ENCODE data around the gene CFAP54.

DNA sequence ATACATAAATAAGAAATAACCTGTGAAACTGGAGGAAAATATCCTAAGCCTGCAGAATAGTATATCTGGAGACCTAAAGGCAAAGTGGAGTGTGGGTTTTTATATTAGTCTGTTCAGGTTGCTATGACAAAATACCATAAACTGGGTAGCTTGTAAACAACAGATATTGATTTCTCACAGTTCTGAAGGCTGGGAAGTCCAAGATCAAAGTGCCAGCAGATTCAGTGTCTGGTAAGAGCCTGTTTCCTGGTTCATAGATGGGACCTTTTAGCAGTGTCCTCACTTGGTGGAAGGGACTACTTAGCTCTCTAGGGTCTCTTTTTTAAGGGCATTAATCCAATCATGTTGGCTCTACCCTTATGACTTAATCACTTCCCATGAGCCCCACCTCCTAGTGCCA lies 392.2 kb downstream of the CFAP54 start:
- TF ChIP-seq POLR2A (IDR thresholded peaks at IDR 0.05), result no peak
- TF ChIP-seq, protein P1, sequence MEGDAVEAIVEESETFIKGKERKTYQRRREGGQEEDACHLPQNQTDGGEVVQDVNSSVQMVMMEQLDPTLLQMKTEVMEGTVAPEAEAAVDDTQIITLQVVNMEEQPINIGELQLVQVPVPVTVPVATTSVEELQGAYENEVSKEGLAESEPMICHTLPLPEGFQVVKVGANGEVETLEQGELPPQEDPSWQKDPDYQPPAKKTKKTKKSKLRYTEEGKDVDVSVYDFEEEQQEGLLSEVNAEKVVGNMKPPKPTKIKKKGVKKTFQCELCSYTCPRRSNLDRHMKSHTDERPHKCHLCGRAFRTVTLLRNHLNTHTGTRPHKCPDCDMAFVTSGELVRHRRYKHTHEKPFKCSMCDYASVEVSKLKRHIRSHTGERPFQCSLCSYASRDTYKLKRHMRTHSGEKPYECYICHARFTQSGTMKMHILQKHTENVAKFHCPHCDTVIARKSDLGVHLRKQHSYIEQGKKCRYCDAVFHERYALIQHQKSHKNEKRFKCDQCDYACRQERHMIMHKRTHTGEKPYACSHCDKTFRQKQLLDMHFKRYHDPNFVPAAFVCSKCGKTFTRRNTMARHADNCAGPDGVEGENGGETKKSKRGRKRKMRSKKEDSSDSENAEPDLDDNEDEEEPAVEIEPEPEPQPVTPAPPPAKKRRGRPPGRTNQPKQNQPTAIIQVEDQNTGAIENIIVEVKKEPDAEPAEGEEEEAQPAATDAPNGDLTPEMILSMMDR (IDR thresholded peaks at IDR 0.05), result no peak
